ENCODE results near the gene CTCFL. TPM values are rescaled to one million over a fixed set of nuclear protein-coding genes. Genes with fewer than 3 reads are reported as not detected.

The CTCFL gene
- total and polyA plus RNA-seq, 2 donors (not counting 1 experiment from before 2014, with no cell fraction given), result not detected

DNA sequence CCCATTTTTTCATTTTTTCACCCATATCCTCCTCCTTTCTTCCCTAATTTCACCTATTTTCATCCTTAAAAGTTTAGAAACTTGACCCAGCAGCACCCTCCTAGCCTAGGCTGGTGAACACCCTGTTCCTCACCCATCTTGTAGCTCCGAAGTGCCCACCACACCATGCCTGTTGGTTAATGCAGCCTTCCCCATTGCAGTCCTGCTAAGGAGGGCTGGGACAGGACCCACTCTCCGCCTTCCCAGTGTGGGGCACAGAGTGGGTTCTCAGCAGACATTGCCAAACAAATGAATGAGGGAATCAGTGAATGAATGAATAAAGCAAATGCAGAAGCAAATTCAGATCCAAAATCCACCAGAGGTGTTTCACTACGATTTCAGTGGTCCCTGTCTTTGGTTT is 45.7 kb downstream of the CTCFL start:
- Histone ChIP-seq H3K27ac (ENCODE audit: insufficient read depth, low read length) (no peak overlapping the region), H3K4me3 (replicated peaks in 1 of 4; ENCODE audit: control extremely low read depth in 1 of 4, insufficient read depth in 1 of 4, low read depth in 3 of 4, low read length in 4 of 4) (no peak overlapping the region), H3K4me1 (ENCODE audit: control insufficient read depth, extremely low read depth, insufficient read depth, low read length) (no peaks in the 10 kb centered on the region), H3K4me2 (ENCODE audit: extremely low read depth, insufficient read depth, low read length) (no peak overlapping the region), H3K79me2 (ENCODE audit: control insufficient read depth, insufficient read depth, low read length) (no peaks in the 10 kb centered on the region), H3K9ac (ENCODE audit: insufficient read depth, low read length) (no peak overlapping the region), H3K36me3 (ENCODE audit: control insufficient read depth, insufficient read depth, low read length) (no peaks in the 10 kb centered on the region), H2AFZ (ENCODE audit: low read length) (no peak overlapping the region), H3K9me3 (ENCODE audit: control insufficient read depth, insufficient read depth, low read depth, low read length) (no peaks in the 10 kb centered on the region), H4K20me1 (ENCODE audit: control insufficient read depth, extremely low read depth, insufficient read depth, low read length) (no peaks in the 10 kb centered on the region), H3K27me3 (ENCODE audit: control insufficient read depth, insufficient read depth, low read length) (peaks cover 8% of the 10 kb centered on the region)
- no peak for DNase-seq (ENCODE audit: low read depth in 2 of 2)
- no peak for TF ChIP-seq EZH2 (IDR thresholded peaks at IDR 0.05; ENCODE audit: low read length, missing control alignments)
- TF ChIP-seq, protein P1, sequence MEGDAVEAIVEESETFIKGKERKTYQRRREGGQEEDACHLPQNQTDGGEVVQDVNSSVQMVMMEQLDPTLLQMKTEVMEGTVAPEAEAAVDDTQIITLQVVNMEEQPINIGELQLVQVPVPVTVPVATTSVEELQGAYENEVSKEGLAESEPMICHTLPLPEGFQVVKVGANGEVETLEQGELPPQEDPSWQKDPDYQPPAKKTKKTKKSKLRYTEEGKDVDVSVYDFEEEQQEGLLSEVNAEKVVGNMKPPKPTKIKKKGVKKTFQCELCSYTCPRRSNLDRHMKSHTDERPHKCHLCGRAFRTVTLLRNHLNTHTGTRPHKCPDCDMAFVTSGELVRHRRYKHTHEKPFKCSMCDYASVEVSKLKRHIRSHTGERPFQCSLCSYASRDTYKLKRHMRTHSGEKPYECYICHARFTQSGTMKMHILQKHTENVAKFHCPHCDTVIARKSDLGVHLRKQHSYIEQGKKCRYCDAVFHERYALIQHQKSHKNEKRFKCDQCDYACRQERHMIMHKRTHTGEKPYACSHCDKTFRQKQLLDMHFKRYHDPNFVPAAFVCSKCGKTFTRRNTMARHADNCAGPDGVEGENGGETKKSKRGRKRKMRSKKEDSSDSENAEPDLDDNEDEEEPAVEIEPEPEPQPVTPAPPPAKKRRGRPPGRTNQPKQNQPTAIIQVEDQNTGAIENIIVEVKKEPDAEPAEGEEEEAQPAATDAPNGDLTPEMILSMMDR (conservative IDR thresholded peaks at IDR 0.05 in 1 of 2, IDR thresholded peaks at IDR 0.05 in 1 of 2; ENCODE audit: low read depth in 1 of 2, low read length in 2 of 2), result no peak

GRCh38 chr20:57478176-57478575 is 46.8 kb downstream of the CTCFL start:
- Histone ChIP-seq H3K4me1 (ENCODE audit: control insufficient read depth, extremely low read depth, insufficient read depth, low read length) (no peaks in the 10 kb centered on the region), H2AFZ (ENCODE audit: low read length) (no peak overlapping the region), H3K4me2 (ENCODE audit: extremely low read depth, insufficient read depth, low read length) (no peak overlapping the region), H3K36me3 (ENCODE audit: control insufficient read depth, insufficient read depth, low read length) (no peaks in the 10 kb centered on the region), H3K4me3 (replicated peaks in 1 of 4; ENCODE audit: control extremely low read depth in 1 of 4, insufficient read depth in 1 of 4, low read depth in 3 of 4, low read length in 4 of 4) (no peak overlapping the region), H3K9ac (ENCODE audit: insufficient read depth, low read length) (no peak overlapping the region), H3K27me3 (ENCODE audit: control insufficient read depth, insufficient read depth, low read length) (peaks cover 8% of the 10 kb centered on the region), H3K79me2 (ENCODE audit: control insufficient read depth, insufficient read depth, low read length) (no peaks in the 10 kb centered on the region), H3K9me3 (ENCODE audit: control insufficient read depth, insufficient read depth, low read depth, low read length) (no peaks in the 10 kb centered on the region), H3K27ac (ENCODE audit: insufficient read depth, low read length) (no peak overlapping the region), H4K20me1 (ENCODE audit: control insufficient read depth, extremely low read depth, insufficient read depth, low read length) (no peaks in the 10 kb centered on the region)
- TF ChIP-seq, protein P1 (conservative IDR thresholded peaks at IDR 0.05 in 1 of 2, IDR thresholded peaks at IDR 0.05 in 1 of 2; ENCODE audit: low read depth in 1 of 2, low read length in 2 of 2), result no peak
- no peak for TF ChIP-seq EZH2 (IDR thresholded peaks at IDR 0.05; ENCODE audit: low read length, missing control alignments)
- DNase-seq (ENCODE audit: low read depth in 2 of 2), result no peak

DNA sequence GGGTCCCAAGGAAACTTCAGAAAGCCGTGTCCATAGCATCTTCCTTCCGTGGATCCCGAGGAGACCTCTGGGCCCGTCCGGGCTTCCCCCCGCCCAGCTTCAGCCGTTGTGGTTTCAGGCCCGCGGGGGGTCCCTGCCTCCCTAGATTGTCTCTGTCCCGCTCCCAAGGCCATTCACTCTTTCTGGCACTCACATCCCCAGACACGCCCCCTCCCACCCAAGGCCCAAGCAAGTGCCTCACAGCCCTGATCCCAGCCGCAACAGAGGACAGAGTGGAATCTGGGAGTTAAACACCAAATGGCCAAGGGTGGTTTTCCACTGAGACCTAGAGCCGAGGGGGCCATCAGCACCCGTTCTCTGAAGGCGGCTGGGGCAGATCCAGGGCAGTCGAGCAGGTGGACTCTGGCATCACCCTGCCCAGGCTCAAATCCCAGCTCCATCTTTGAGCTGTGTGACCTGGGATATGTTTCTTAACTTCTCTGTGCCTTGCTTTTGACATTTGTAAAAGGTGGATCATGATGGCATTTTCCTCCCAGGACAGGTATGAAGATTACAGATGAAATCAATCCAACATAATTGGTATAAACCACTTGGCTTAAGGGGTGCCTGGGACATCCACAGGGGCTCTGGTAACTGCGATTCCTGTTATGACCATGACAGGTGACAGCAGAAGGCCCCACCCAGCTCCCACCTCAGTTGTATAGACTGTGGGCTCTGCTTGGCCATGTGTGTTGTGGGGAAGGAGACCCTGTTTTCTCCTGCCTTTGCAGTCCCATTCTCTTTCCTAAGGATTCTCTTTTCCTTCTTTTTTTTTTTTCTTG is 48.1 kb downstream of the CTCFL start:
- H3K4me3 ChIP-seq (replicated peaks in 1 of 4; ENCODE audit: control extremely low read depth in 1 of 4, insufficient read depth in 1 of 4, low read depth in 3 of 4, low read length in 4 of 4), result no peak overlapping the region
- no peak overlapping the region for H2AFZ ChIP-seq (ENCODE audit: low read length)
- H3K79me2 ChIP-seq (ENCODE audit: control insufficient read depth, insufficient read depth, low read length), result no peaks in the 10 kb centered on the region
- TF ChIP-seq EZH2 (IDR thresholded peaks at IDR 0.05; ENCODE audit: low read length, missing control alignments), result no peak
- TF ChIP-seq, protein P1 (conservative IDR thresholded peaks at IDR 0.05 in 1 of 2, IDR thresholded peaks at IDR 0.05 in 1 of 2; ENCODE audit: low read depth in 1 of 2, low read length in 2 of 2), result no peak
- H3K9me3 ChIP-seq (ENCODE audit: control insufficient read depth, insufficient read depth, low read depth, low read length), result no peaks in the 10 kb centered on the region
- H3K27me3 ChIP-seq (ENCODE audit: control insufficient read depth, insufficient read depth, low read length), result peaks cover 3% of the 10 kb centered on the region
- no peak overlapping the region for H3K9ac ChIP-seq (ENCODE audit: insufficient read depth, low read length)
- H3K4me2 ChIP-seq (ENCODE audit: extremely low read depth, insufficient read depth, low read length), result no peak overlapping the region
- DNase-seq (ENCODE audit: low read depth in 2 of 2), result no peak
- no peaks in the 10 kb centered on the region for H3K36me3 ChIP-seq (ENCODE audit: control insufficient read depth, insufficient read depth, low read length)
- no peak overlapping the region for H3K27ac ChIP-seq (ENCODE audit: insufficient read depth, low read length)
- no peaks in the 10 kb centered on the region for H3K4me1 ChIP-seq (ENCODE audit: control insufficient read depth, extremely low read depth, insufficient read depth, low read length)
- no peaks in the 10 kb centered on the region for H4K20me1 ChIP-seq (ENCODE audit: control insufficient read depth, extremely low read depth, insufficient read depth, low read length)

Data from fibroblast of lung (primary cell).